ENCODE measurements around the gene MS4A10. TPM values are rescaled to one million over a fixed set of nuclear protein-coding genes. Genes with fewer than 3 reads are reported as not detected.
A peak's percentile ranks its signal among the peaks of the same experiment; 100 is the strongest.

Gene MS4A10
- polyA plus RNA-seq, 1 donor (not counting 4 experiments of a cell fraction or from before 2014, with no cell fraction given) = not detected

- no peak for DNase-seq (ENCODE audit: low read depth, low spot score)
- H3K9ac ChIP-seq (ENCODE audit: control insufficient read depth, extremely low read depth, insufficient read depth, low read length) = no peak overlapping the region
- dilution Hi-C loops (cut with MboI; ENCODE audit: extremely low pct_ligation_motif_present, low sequenced_read_pairs) = no loop called here
Observed at GRCh38 chr11:60769811-60770210, 15.3 kb upstream of the MS4A10 start.

GRCh38 chr11:60771146-60771545, 14.0 kb upstream of the MS4A10 start:
- Histone ChIP-seq H3K79me2 (ENCODE audit: control insufficient read depth, insufficient read depth, low read length) (no peaks in the 10 kb centered on the region), H3K27ac (ENCODE audit: control insufficient read depth, insufficient read depth, low read length) (no peak overlapping the region)
- dilution Hi-C loops (cut with MboI; ENCODE audit: extremely low pct_ligation_motif_present, low sequenced_read_pairs) = no loop called here

More at GRCh38 chr11:60769811-60770210, 15.3 kb upstream of the MS4A10 start:
- Histone ChIP-seq H3K9me1 (ENCODE audit: control insufficient read depth, extremely low read depth, insufficient read depth, low read length) (peaks cover 3% of the 10 kb centered on the region), H3K27me3 (ENCODE audit: control insufficient read depth, extremely low read depth, insufficient read depth, low read length) (no peaks in the 10 kb centered on the region), H3K27ac (ENCODE audit: control insufficient read depth, insufficient read depth, low read length) (no peak overlapping the region), H3K4me1 (ENCODE audit: control insufficient read depth, extremely low read depth, insufficient read depth, low read length) (peaks cover 8% of the 10 kb centered on the region), H3K79me2 (ENCODE audit: control insufficient read depth, insufficient read depth, low read length) (no peaks in the 10 kb centered on the region), H4K20me1 (ENCODE audit: control insufficient read depth, extremely low read depth, insufficient read depth, low read length) (no peaks in the 10 kb centered on the region), H3K4me3 (ENCODE audit: control insufficient read depth in 2 of 3, extremely low read depth in 1 of 3, insufficient read depth in 2 of 3, low read depth in 1 of 3, low read length in 3 of 3) (no peak overlapping the region), H3K36me3 (ENCODE audit: control insufficient read depth in 2 of 2, extremely low read depth in 1 of 2, insufficient read depth in 2 of 2, low read length in 2 of 2) (no peaks in the 10 kb centered on the region), H3K4me2 (ENCODE audit: control insufficient read depth, extremely low read depth, insufficient read depth, low read depth, low read length) (peak overlapping the region; percentile 34), H2AFZ (ENCODE audit: control insufficient read depth, low read length) (no peak overlapping the region), H3K9me3 (ENCODE audit: control insufficient read depth, low read depth, low read length) (no peaks in the 10 kb centered on the region)
- TF ChIP-seq CTCF (optimal IDR thresholded peaks at IDR 0.05 in 1 of 3, IDR thresholded peaks at IDR 0.05 in 1 of 3, conservative IDR thresholded peaks at IDR 0.05 in 1 of 3; ENCODE audit: extremely low read depth in 1 of 3, insufficient read depth in 2 of 3, low read length in 3 of 3) (no peak), EZH2 (IDR thresholded peaks at IDR 0.05; ENCODE audit: low read length) (no peak)
- FAIRE-seq = no peak

More at GRCh38 chr11:60771146-60771545, 14.0 kb upstream of the MS4A10 start:
- Histone ChIP-seq H3K9ac (ENCODE audit: control insufficient read depth, extremely low read depth, insufficient read depth, low read length) (no peak overlapping the region), H3K4me3 (ENCODE audit: control insufficient read depth in 2 of 3, extremely low read depth in 1 of 3, insufficient read depth in 2 of 3, low read depth in 1 of 3, low read length in 3 of 3) (no peak overlapping the region), H3K9me1 (ENCODE audit: control insufficient read depth, extremely low read depth, insufficient read depth, low read length) (peaks cover 3% of the 10 kb centered on the region), H3K9me3 (ENCODE audit: control insufficient read depth, low read depth, low read length) (no peaks in the 10 kb centered on the region), H3K4me1 (ENCODE audit: control insufficient read depth, extremely low read depth, insufficient read depth, low read length) (peaks cover 8% of the 10 kb centered on the region), H4K20me1 (ENCODE audit: control insufficient read depth, extremely low read depth, insufficient read depth, low read length) (no peaks in the 10 kb centered on the region), H3K4me2 (ENCODE audit: control insufficient read depth, extremely low read depth, insufficient read depth, low read depth, low read length) (no peak overlapping the region), H3K27me3 (ENCODE audit: control insufficient read depth, extremely low read depth, insufficient read depth, low read length) (no peaks in the 10 kb centered on the region), H2AFZ (ENCODE audit: control insufficient read depth, low read length) (no peak overlapping the region), H3K36me3 (ENCODE audit: control insufficient read depth in 2 of 2, extremely low read depth in 1 of 2, insufficient read depth in 2 of 2, low read length in 2 of 2) (no peaks in the 10 kb centered on the region)
- FAIRE-seq (no peak), DNase-seq (ENCODE audit: low read depth, low spot score) (no peak)
- TF ChIP-seq CTCF (optimal IDR thresholded peaks at IDR 0.05 in 1 of 3, IDR thresholded peaks at IDR 0.05 in 1 of 3, conservative IDR thresholded peaks at IDR 0.05 in 1 of 3; ENCODE audit: extremely low read depth in 1 of 3, insufficient read depth in 2 of 3, low read length in 3 of 3) (no peak), EZH2 (IDR thresholded peaks at IDR 0.05; ENCODE audit: low read length) (no peak)
